H1 (cell line): Measurements from ENCODE around the gene MAML1. TPM values are rescaled to one million over a fixed set of nuclear protein-coding genes. Genes with fewer than 3 reads are reported as not detected.

Experiments used
- BACH1 ChIP-seq: IDR thresholded peaks from 2 replicates; pipeline ENCODE4 v1.6.1; 2012; ENCODE audit warnings: low read length, improper control_type of control experiment
- CHD1 ChIP-seq: IDR thresholded peaks from 2 replicates; pipeline ENCODE4 v1.6.1; 2012; ENCODE audit warnings: low read depth, low read length, improper control_type of control experiment
- EGR1 ChIP-seq: IDR thresholded peaks from 2 replicates; pipeline ENCODE4 v1.6.1; 2011; ENCODE audit warnings: low read depth, low read length, borderline replicate concordance
- HDAC2 ChIP-seq, 2 experiments: fragments of 300-600 bp in 1 of 2; sonication (generic) in 1 of 2; IDR thresholded peaks; 2 replicates each; pipeline ENCODE4 v1.6.1; 2011 to 2012; ENCODE audit warnings: low read depth in 2 of 2, low read length in 2 of 2, mild to moderate bottlenecking in 2 of 2, moderate library complexity in 2 of 2, borderline replicate concordance in 1 of 2, inconsistent platforms in 1 of 2
- KDM4A ChIP-seq: IDR thresholded peaks from one replicate; pipeline ENCODE4 v1.7.1; 2012; ENCODE audit warnings: low read depth, mild to moderate bottlenecking, moderate library complexity, low read length, inconsistent platforms; ENCODE audit not compliant: severe bottlenecking
- POLR2A ChIP-seq, 2 experiments: IDR thresholded peaks; 1 replicate in 1 of 2; 2 replicates in 1 of 2; pipeline ENCODE4 v1.6.1; 2011; ENCODE audit warnings: low read depth in 2 of 2, low read length in 2 of 2, mild to moderate bottlenecking in 2 of 2; ENCODE audit errors: control extremely low read depth in 1 of 2
- TCF12 ChIP-seq: IDR thresholded peaks from 2 replicates; pipeline ENCODE4 v1.6.1; 2011; ENCODE audit warnings: low read depth, mild to moderate bottlenecking, low read length
- polyA plus RNA-seq, 7 experiments: library from polyadenylated mRNA; depleted of rRNA in 3 of 7; stranded (reverse) in 5 of 7; unstranded in 2 of 7; fragments of >200 nt in 5 of 7; fragments of 200-250 nt in 2 of 7; gene quantifications; 1 replicate in 5 of 7; 2 replicates in 1 of 7; 4 replicates in 1 of 7; pipeline versions ENCODE4 v1.2.1 to v1.2.3, GENCODE V29; 2011 to 2013; ENCODE audit warnings: missing spikeins in 2 of 7, mixed read lengths in 2 of 7
- total RNA-seq: library from RNA; stranded (reverse); fragmentation: NEBNext Ultra II Directional; extraction: Animal tissue kit (Norgen Biotek cat#: 25700); gene quantifications from 2 replicates; pipeline ENCODE4 v1.2.1, GENCODE V29; 2021
- TF ChIP-seq, protein P1 (sequence below): fragments of 300-600 bp; sonication (generic); IDR thresholded peaks from 2 replicates; pipeline ENCODE4 v1.7.1; 2012; ENCODE audit warnings: low read length, moderate library complexity, mild to moderate bottlenecking, inconsistent platforms; ENCODE audit not compliant: insufficient replicate concordance
- TF ChIP-seq, protein P2 (sequence below): IDR thresholded peaks from 2 replicates; pipeline ENCODE4 v1.6.1; 2012; ENCODE audit warnings: inconsistent platforms

The MAML1 gene
- total and polyA plus RNA-seq, 2 of the 8 experiments (the other 6 are each of a cell fraction or from before 2014, with no cell fraction given) = 17.1 to 41.9 TPM

DNA sequence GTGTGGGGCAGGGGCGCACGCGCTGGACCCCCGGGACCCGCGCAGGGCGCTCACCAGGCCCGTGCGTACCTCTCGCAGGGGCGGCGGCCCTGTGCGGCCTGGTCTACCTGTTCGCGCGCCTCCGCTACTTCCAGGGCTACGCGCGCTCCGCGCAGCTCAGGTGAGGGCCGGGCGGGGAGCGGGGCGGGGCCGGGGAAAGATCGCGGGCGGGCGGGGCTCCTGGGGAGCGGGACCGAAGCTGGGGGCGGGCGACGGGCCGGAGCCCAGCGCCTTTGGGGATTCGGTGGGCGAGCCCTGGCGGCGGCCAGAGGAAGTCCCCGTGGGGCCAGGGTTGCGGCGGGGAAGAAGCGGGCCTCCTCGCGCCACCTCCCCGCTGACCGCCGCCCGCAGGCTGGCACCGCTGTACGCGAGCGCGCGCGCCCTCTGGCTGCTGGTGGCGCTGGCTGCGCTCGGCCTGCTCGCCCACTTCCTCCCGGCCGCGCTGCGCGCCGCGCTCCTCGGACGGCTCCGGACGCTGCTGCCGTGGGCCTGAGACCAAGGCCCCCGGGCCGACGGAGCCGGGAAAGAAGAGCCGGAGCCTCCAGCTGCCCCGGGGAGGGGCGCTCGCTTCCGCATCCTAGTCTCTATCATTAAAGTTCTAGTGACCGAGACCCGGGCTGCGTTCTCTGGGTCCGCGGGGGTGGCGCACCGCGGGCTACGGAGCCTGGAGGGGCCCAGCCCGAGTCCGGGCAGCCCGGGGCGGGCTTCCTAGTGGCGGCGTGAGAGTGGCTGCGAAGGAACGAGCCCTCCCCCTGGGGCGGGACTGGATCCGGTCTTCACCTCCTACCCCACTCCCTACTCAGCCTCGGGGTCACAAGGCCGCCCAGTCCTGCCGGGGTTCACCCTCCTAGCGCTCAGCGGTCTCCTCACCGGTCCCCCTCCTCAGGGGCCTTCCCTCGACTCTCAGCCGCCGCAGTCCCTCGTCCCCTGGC, 63.5 kb downstream of the MAML1 start (continued):
- TF ChIP-seq, protein P1, sequence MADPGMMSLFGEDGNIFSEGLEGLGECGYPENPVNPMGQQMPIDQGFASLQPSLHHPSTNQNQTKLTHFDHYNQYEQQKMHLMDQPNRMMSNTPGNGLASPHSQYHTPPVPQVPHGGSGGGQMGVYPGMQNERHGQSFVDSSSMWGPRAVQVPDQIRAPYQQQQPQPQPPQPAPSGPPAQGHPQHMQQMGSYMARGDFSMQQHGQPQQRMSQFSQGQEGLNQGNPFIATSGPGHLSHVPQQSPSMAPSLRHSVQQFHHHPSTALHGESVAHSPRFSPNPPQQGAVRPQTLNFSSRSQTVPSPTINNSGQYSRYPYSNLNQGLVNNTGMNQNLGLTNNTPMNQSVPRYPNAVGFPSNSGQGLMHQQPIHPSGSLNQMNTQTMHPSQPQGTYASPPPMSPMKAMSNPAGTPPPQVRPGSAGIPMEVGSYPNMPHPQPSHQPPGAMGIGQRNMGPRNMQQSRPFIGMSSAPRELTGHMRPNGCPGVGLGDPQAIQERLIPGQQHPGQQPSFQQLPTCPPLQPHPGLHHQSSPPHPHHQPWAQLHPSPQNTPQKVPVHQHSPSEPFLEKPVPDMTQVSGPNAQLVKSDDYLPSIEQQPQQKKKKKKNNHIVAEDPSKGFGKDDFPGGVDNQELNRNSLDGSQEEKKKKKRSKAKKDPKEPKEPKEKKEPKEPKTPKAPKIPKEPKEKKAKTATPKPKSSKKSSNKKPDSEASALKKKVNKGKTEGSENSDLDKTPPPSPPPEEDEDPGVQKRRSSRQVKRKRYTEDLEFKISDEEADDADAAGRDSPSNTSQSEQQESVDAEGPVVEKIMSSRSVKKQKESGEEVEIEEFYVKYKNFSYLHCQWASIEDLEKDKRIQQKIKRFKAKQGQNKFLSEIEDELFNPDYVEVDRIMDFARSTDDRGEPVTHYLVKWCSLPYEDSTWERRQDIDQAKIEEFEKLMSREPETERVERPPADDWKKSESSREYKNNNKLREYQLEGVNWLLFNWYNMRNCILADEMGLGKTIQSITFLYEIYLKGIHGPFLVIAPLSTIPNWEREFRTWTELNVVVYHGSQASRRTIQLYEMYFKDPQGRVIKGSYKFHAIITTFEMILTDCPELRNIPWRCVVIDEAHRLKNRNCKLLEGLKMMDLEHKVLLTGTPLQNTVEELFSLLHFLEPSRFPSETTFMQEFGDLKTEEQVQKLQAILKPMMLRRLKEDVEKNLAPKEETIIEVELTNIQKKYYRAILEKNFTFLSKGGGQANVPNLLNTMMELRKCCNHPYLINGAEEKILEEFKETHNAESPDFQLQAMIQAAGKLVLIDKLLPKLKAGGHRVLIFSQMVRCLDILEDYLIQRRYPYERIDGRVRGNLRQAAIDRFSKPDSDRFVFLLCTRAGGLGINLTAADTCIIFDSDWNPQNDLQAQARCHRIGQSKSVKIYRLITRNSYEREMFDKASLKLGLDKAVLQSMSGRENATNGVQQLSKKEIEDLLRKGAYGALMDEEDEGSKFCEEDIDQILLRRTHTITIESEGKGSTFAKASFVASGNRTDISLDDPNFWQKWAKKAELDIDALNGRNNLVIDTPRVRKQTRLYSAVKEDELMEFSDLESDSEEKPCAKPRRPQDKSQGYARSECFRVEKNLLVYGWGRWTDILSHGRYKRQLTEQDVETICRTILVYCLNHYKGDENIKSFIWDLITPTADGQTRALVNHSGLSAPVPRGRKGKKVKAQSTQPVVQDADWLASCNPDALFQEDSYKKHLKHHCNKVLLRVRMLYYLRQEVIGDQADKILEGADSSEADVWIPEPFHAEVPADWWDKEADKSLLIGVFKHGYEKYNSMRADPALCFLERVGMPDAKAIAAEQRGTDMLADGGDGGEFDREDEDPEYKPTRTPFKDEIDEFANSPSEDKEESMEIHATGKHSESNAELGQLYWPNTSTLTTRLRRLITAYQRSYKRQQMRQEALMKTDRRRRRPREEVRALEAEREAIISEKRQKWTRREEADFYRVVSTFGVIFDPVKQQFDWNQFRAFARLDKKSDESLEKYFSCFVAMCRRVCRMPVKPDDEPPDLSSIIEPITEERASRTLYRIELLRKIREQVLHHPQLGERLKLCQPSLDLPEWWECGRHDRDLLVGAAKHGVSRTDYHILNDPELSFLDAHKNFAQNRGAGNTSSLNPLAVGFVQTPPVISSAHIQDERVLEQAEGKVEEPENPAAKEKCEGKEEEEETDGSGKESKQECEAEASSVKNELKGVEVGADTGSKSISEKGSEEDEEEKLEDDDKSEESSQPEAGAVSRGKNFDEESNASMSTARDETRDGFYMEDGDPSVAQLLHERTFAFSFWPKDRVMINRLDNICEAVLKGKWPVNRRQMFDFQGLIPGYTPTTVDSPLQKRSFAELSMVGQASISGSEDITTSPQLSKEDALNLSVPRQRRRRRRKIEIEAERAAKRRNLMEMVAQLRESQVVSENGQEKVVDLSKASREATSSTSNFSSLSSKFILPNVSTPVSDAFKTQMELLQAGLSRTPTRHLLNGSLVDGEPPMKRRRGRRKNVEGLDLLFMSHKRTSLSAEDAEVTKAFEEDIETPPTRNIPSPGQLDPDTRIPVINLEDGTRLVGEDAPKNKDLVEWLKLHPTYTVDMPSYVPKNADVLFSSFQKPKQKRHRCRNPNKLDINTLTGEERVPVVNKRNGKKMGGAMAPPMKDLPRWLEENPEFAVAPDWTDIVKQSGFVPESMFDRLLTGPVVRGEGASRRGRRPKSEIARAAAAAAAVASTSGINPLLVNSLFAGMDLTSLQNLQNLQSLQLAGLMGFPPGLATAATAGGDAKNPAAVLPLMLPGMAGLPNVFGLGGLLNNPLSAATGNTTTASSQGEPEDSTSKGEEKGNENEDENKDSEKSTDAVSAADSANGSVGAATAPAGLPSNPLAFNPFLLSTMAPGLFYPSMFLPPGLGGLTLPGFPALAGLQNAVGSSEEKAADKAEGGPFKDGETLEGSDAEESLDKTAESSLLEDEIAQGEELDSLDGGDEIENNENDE = no peak
- no peak for TF ChIP-seq CHD1
- peak; percentile 86 for TF ChIP-seq BACH1
- peak; percentile 10; the same call in 1 of the 2 replicates for TF ChIP-seq EGR1
- no peak for TF ChIP-seq TCF12
- peak in 1 of 2 experiments; percentile 44; a peak in 2 of 3 replicates for TF ChIP-seq POLR2A (IDR thresholded peaks at IDR 0.05; ENCODE audit: control extremely low read depth in 1 of 2, low read depth in 2 of 2, low read length in 2 of 2)
- TF ChIP-seq KDM4A = peak; percentile 76
- TF ChIP-seq, protein P2, sequence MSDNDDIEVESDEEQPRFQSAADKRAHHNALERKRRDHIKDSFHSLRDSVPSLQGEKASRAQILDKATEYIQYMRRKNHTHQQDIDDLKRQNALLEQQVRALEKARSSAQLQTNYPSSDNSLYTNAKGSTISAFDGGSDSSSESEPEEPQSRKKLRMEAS = 0 out of 2 replicates have a peak, but pooled peaks have one; percentile 3
- TF ChIP-seq HDAC2 (IDR thresholded peaks at IDR 0.05; ENCODE audit: borderline replicate concordance in 1 of 2, low read depth in 2 of 2, low read length in 2 of 2) = peak in 1 of 2 experiments; percentile 54; a peak in 1 of 4 replicates
